ENCODE data around the gene CD33.
A peak's percentile ranks its signal among the peaks of the same experiment; 100 is the strongest.

The CD33 gene

GRCh38 chr19:51242881-51243630, 18.2 kb downstream of the CD33 start:
- Histone ChIP-seq H3K27me3 (no peaks in the 10 kb centered on the region), H3K4me3 (ENCODE audit: low read depth in 1 of 2, low read length in 1 of 2) (no peak overlapping the region), H3K36me3 (peaks cover 32% of the 10 kb centered on the region), H3K4me1 (ENCODE audit: control insufficient read depth in 1 of 2, insufficient read depth in 1 of 2, low read depth in 1 of 2, low read length in 1 of 2) (peaks cover 32 to 51% of the 10 kb centered on the region in 2 experiments), H3K27ac (peak overlapping the region; percentile 37), H3K9me3 (no peaks in the 10 kb centered on the region)
- TF ChIP-seq CTCF (IDR thresholded peaks at IDR 0.05) = no peak

- Histone ChIP-seq H3K4me3 (ENCODE audit: low read depth in 1 of 2, low read length in 1 of 2) (no peak overlapping the region), H3K27ac (peak overlapping the region; percentile 47), H3K4me1 (ENCODE audit: control insufficient read depth in 1 of 2, insufficient read depth in 1 of 2, low read depth in 1 of 2, low read length in 1 of 2) (peaks cover 24 to 37% of the 10 kb centered on the region in 2 experiments)
Observed at GRCh38 chr19:51246164-51246552, 21.3 kb downstream of the CD33 start.

GRCh38 chr19:51247972-51248590, 23.2 kb downstream of the CD33 start:
- H3K9me3 ChIP-seq = no peaks in the 10 kb centered on the region
- H3K4me1 ChIP-seq (ENCODE audit: control insufficient read depth in 1 of 2, insufficient read depth in 1 of 2, low read depth in 1 of 2, low read length in 1 of 2) = peaks cover 14 to 23% of the 10 kb centered on the region in 2 experiments
- no peak overlapping the region for H3K4me3 ChIP-seq (ENCODE audit: low read depth in 1 of 2, low read length in 1 of 2)
- no peak for TF ChIP-seq CTCF (IDR thresholded peaks at IDR 0.05)
- no peaks in the 10 kb centered on the region for H3K27me3 ChIP-seq
- no peaks in the 10 kb centered on the region for H3K36me3 ChIP-seq
- H3K27ac ChIP-seq = no peak overlapping the region

More at GRCh38 chr19:51246164-51246552, 21.3 kb downstream of the CD33 start:
- Histone ChIP-seq H3K36me3 (peaks cover under 1% of the 10 kb centered on the region), H3K27me3 (no peaks in the 10 kb centered on the region), H3K9me3 (no peaks in the 10 kb centered on the region)
- no peak for TF ChIP-seq CTCF (IDR thresholded peaks at IDR 0.05)

GRCh38 chr19:51250786-51251467, 26.0 kb downstream of the CD33 start, which contains the start of gene SIGLECL1:
TSS of gene SIGLECL1 (plus strand) at chr19:51251080. CDS start at chr19:51264073, 12,993 bp downstream.
- no peak for TF ChIP-seq CTCF (IDR thresholded peaks at IDR 0.05)
- H3K27me3 ChIP-seq = no peaks in the 10 kb centered on the region

GRCh38 chr19:51251468-51251820, 26.6 kb downstream of the CD33 start:
- Histone ChIP-seq H3K9me3 (no peaks in the 10 kb centered on the region), H3K27me3 (no peaks in the 10 kb centered on the region), H3K4me1 (ENCODE audit: control insufficient read depth in 1 of 2, insufficient read depth in 1 of 2, low read depth in 1 of 2, low read length in 1 of 2) (peaks cover under 1 to 7% of the 10 kb centered on the region in 2 experiments), H3K4me3 (ENCODE audit: low read depth in 1 of 2, low read length in 1 of 2) (no peak overlapping the region), H3K27ac (no peak overlapping the region), H3K36me3 (no peaks in the 10 kb centered on the region)
- no peak for TF ChIP-seq CTCF (IDR thresholded peaks at IDR 0.05)

More at GRCh38 chr19:51250786-51251467, 26.0 kb downstream of the CD33 start, which contains the start of gene SIGLECL1:
- H3K27ac ChIP-seq = no peak within 1 kb of the TSS
- H3K4me1 ChIP-seq (ENCODE audit: control insufficient read depth in 1 of 2, insufficient read depth in 1 of 2, low read depth in 1 of 2, low read length in 1 of 2) = peaks cover 6 to 13% of the 10 kb centered on the region in 2 experiments
- H3K9me3 ChIP-seq = no peaks in the 10 kb centered on the region
- H3K36me3 ChIP-seq = no peaks in the 10 kb centered on the region
- no peak within 1 kb of the TSS for H3K4me3 ChIP-seq (ENCODE audit: low read depth in 1 of 2, low read length in 1 of 2)
